DMS153 treated with DMSO at 0.1 percent for 48 hours (cell line): Measurements from ENCODE around the gene SF3A2.

Source experiments
- DNase-seq: peaks from one replicate; lab custom pipeline; 2025; ENCODE audit not compliant: unreplicated experiment; lab: John Stamatoyannopoulos, UW

SF3A2 gene

DNA sequence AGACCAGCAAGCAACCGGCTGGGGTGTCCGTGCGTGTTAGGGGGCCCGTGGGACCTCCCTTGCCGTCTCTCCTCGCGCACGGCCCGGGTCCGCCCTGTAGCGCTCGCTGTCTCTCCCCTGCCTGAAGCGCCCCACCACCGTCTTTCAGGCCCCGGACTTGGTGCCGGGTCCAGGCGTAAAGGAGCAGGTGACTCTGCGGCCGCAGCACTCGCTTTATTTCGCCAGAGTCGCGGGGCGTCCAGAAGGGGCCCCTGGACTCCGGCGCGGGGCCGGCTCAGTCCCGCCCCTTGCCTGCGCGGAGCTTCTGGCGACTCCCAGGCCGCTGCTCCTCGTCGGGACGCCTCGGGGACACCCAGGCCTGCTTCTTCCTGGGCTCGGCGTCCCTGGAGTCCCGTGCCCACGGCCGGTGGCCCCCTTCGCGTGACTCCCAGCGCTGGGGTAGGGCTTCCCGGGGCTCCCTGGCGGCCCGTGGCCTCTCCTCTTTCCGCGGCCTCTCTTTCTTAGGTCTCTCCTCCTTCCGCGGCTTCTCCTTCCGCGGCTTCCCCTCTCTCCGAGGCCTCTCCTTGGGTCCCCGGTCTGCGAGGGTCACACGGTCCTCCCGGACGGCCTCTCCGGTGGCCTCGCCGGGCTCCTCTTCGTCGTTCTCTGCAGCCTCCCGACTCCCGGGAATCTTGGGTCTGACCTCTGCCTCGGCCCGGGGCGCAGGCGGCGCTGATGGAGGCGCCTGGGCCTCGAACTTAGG is 15.6 kb downstream of the SF3A2 start:
- DNase-seq = no peak

DNA sequence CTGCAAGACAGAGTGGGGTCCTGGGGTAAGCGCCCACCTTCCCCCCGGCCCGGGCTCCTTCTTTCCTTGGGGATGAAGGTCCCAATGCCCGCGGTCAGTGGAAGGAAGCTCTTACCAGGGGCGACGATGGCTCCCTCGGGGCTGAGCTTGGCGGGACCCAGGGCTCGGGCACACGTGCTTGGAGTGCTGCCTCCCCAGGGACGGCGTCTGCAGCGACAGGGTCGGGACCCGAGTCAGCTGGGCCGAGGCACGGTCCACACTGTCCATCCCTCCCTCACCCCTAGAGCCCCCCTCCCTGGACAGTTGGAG is 16.1 kb downstream of the SF3A2 start:
- DNase-seq = no peak

DNA sequence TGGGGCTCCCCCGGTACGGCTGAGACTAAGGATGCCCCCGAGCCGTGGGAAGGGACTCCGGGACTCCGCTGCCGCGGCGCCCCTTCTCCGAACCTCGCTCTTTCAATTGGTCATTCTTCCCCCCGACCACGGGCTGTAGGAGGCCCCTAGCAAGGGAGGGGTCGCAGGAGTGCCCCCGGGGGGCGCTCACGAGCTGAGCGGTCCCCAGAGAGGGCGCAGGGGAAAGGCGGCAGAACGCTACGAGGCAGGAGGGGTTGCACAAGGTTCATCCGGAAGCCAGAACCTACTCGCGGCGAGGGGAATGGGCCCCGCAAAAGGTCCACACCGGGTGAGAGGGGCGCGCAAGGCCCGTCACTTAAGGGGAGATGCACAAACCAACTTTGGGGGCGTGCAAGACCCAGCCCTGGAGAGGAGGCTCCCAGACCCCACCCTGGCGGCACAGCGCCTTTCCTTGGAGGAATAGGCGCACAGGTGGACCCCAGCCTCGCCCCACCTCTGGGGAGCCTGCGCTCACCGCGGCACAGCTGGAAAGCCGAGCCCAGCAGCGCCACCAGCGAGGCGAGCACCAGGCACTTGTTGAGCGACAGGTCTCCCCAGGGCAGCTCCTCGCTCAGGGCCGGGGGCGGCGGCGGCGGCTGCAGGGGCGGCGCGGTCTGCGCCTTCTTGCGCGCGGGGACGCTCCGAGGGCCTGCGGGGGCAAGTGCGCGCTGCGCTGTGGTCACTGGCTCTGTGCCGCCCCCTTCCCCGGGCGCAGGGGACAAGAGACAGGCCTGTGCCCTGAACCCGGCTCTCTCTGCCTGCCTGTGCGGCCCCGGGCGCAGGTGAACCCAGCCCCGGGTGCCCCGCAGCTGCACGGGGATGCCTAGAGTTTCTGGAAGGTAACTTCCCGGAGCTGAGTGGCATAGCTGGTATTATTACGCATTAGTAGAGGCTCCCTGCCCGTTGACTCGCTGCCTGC is 16.8 kb downstream of the SF3A2 start:
- DNase-seq = no peak

DNA sequence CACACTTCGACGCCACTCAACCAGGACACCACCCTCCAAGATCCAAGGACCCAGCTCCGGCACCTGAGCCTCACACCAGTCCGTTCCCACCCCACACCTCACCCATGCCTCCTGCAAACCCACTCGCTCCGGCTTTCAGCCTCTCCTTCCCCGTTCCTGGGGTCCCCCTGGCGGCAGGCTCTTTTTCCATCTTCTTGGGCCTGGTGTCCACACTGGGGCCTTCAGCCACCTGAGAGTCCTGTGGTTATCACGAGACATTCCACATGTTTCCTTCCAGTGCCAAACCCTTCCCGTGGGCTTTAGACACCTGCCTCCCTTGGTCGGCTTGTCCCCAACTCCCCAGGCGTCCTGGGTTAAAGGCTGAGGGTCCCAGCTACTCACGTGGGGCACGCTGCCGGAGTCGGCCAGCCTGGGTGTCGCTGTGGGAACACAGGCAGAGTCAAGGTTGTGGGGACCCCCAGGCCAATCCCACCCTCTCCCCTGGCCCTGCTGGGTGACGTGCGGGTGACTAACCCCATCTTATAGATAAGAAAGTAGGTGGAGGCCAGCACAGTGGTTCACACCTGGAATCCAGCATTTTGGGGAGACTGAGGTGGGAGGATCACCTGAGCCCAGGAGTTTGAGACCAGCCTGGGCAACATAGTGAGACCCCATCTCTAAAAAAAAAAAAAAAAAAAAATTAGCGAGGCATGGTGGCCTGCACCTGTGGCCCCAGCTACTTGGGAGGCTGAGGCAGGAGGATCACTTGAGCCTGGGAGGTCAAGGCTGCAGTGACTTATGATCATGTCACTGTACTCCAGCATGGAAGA is 17.6 kb downstream of the SF3A2 start:
- DNase-seq = no peak

DNA sequence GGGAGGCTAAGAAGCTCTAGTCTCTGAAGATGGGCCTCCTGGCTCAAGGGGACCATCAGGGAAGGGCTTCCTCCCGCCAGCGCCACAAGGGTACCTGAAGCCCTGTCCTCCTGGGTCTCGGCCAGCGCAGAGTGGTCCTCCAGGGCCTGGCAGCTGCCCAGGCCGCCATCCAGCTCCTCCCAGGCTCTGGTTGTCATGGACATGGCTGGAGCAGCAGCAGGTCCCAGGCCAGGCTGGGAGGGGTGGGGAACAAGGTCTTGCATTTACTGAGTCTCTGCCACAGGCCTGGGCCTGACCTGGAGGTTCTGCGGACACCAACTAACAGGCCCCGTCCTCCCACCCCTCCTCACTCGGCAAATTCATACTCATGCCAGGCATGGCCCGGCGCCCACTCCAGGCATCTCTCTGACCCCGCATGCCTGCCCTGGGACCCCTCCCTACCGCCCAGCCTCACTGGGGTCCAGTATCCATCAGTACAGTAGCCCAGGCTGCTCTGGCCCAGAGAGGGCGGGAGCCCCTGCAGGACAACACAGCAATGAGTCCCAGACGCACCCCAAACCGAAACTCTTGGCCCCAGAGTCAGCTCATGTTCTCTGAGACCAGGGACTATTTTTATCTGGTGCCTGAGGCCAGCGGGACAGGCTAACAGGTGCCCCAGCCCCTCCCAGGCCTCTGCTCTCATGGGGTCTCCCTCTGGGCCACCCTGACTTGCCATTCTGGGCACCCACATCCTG is 18.7 kb downstream of the SF3A2 start:
- DNase-seq = no peak

DNA sequence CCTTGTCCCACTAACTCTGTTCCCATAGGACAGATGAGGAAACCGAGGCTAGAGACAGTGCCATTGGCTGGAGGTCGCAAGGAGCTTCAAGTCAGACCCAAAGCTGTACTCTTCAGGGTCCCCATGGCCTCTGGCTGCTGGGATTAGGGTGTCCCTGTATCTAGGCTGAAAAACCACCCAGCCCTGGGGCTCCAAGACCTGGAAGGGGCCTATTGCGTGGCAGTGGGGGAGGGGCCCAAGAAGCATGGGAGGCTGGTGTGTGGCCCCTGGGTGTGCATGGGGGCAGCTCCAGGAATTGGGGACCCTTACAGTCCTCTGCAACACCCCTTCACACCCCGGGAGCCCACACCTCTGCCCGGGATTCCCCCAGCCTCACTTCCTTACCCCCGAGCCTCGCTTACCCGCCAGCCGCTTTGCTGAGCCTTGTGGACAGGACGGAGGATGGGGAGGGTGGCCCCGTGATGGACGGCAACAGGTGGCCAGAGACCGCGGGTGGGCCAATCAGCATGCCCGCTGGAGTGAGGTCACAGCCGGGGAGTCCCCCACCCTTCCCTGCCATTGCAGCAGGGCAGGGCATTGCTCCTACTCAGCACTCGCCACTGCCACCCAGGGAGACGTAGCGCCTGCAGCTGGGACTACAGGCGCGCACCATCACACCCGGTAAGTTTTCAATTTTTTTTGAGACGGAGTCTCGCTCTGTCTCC is 19.5 kb downstream of the SF3A2 start, which contains the start of gene JSRP1:
Gene JSRP1 (minus strand): TSS at position 436 of the 704 bp plus-strand sequence. CDS start 1,103 bp downstream, outside the sequence.
- no peak for DNase-seq

DNA sequence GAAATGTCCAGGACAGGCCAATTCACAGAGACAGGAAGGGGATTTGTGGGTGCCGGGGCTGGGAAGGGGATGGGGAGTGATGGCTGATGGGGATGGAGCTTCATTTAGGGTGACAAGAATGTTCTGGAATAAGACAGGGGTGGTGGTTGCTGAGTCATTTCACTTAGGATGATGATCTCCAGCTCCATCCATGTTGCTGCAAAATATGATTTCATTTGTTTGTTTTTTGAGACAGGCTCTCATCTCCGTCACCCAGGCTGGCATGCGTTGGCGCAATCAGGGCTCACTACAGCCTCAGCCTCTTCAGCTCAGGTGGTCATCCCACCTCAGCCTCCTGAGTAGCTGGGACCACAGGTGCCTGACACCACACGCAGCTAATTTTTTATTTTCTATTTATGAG is 22.7 kb downstream of the SF3A2 start:
- DNase-seq = no peak

DNA sequence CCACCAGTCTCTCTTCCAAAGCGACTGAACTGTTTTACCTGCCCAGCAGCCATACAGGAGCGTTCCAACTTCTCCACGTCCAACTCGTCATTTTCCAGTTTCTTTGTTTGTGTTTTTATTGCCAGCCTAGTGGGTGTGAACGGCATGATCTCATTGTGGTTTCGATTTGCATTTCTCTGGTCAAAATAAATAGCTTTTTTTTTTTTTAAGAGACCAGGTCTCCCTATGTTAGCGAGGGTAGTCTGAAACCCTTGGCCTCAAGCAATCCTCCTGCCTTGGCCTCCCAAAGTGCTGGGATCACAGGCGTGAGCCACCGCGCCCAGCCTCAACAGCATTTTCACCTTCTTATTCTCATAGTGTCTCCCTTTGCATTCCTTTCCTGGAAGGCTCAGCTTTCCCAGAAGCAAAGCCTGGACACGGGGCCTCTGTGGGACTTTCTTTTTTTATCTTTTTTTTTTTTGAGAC is 23.7 kb downstream of the SF3A2 start:
- no peak for DNase-seq

DNA sequence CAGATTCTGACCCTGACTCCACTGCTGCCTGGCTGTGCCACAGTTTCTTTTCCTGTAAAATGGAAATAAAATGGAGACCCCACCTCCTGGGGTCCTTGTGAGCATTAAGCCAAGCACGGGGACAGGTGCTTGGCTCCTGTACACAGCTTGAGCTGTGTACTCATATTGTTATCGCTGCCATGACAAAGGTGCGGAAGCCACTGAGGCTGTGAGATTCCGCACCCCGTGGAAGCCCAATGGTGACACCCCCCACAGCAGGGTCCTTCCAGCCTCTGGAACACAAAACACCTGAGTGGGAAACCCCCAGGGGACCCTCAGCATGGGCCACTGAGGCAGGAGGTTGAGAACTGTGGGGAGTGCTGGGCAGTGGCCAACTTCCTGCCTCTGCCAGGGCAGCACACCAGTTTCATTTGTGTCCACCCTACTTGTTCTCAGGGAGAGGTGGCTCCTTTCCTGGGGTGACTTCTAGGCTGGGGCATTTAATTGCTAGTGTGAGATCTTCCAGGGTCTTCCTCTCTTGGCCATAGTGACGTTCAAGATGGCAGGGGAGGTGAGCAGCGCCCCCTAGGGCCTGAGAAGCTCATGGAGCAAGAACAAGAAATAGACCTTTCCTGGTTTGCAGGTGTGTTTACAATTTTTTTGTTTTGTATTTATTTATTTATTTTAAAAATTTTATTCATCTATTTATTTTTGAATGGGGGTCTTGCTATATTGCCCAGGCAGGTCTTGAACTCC is 25.0 kb downstream of the SF3A2 start:
- no peak for DNase-seq

DNA sequence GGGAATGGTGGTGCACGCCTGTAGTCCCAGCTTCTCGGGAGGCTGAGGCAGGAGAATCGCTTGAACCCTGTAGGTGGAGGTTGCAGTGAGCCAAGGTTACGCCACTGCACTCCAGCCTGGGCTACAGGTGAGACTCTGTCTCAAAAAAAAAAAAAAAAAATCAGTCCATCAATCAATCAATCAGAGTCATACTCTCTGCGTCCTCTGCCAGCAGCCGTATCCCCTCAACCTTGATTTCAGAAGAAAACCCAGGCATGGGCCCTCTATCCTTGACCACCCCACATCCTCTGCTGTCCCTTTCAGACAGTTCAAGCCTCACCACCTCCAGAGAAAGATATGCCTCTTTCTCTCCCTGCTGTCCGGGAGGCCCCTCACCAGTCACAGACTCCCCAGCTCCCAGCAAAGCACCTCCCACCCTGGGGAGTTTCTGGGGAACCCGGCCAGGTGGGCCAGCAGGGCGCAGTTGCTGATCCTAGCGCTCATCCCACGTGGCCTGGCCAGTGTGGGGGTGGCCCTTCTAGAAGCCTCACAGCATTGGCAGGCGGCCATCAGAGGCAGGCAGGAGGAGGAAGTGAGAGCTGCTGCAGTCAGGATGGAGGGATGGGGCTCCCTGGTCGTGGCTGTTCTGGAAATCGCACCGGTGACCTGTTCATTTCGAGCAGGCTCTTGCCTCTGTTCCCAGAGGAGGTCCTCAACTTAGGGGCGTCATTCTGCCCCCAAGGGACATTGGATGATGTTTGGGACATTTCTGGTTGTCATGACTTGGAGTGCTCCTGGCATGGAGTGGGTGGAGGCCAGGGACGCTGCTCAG is 29.8 kb downstream of the SF3A2 start:
- peak; percentile 39 for DNase-seq

DNA sequence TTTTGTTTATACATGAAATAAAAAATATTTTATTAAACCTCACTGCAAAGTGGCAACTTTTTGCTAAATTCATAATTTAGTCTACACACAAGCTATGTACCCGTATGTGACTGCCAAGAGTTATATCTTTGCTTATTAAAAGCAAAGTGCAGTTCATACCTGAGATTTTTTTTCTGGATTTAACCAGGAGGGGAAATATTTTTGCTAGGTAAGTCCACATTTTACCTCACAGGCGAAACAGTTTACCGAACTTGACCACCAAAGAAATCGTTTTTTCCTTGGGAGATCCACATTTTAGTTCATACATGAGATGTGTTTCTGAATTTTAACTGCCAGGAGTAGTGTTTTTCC is 31.8 kb downstream of the SF3A2 start:
- no peak for DNase-seq

DNA sequence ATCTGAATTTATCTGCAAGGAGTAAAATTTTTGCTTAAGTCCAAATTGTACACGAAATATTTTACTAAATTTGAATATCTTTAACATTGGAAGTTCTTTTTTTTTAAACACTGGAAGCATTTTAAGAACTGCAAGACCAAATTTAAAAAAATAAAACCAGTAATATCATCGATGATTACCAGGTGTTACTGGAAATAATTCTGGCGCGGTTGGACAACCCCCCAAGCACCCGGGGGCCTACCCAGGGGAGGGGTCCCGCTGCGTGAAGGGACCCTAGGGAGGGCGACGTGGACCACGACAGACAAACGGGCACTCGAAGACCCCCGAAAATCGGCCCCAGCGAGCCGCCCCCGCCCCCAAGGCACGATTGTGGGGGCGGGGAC is 32.2 kb downstream of the SF3A2 start:
- DNase-seq = no peak

DNA sequence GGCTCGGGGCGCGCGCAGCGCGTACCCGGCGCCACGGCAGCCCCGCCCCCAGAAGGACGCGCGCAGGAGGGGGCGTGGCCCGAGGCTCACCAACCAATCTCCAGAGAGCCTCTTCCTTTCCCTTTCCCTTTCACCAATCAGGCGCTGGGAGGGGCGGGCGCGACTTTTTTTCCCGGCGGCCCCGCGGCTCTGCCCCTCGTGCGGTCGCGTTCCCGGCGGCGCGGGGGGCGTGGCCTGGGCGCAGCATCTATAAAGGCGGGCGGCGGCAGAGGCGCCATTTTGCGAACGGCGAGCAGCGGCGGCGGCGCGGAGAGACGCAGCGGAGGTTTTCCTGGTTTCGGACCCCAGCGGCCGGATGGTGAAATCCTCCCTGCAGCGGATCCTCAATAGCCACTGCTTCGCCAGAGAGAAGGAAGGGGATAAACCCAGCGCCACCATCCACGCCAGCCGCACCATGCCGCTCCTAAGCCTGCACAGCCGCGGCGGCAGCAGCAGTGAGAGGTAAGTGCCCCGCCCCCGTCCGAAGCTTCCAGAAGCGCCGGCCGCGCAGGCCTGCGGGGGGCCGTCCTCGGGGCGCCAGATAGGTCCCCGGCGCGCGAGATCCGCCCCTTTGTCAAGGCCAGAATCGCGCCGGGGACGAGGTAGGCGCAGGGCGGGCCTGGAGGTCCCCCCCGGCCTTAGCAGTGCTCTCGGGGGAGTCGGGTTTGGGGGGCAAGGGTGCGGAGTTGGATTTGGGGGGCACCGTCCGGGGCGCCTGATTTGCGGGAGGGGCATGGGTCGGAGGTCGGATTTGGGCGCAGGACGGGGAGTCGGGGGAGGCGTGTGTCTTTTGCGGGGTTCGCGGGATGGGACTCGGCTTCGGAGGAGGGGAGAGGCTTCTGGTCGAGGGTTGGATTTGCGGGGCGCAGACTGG is 32.9 kb downstream of the SF3A2 start:
- peak; percentile 62 for DNase-seq

DNA sequence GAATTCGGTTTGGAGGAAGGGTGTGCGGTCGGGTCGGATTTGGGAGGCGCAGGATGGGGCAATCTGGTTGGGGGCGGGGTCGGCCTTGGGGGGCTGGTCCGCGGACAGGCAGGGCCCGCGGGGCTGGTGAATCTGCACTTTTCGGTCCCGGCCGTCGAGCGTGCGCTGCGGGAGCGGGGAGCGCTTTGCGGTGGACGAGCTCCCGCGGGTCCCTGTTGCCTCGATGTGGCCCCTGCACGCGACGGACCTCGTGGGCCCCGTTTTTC is 33.5 kb downstream of the SF3A2 start:
- DNase-seq = no peak

DNA sequence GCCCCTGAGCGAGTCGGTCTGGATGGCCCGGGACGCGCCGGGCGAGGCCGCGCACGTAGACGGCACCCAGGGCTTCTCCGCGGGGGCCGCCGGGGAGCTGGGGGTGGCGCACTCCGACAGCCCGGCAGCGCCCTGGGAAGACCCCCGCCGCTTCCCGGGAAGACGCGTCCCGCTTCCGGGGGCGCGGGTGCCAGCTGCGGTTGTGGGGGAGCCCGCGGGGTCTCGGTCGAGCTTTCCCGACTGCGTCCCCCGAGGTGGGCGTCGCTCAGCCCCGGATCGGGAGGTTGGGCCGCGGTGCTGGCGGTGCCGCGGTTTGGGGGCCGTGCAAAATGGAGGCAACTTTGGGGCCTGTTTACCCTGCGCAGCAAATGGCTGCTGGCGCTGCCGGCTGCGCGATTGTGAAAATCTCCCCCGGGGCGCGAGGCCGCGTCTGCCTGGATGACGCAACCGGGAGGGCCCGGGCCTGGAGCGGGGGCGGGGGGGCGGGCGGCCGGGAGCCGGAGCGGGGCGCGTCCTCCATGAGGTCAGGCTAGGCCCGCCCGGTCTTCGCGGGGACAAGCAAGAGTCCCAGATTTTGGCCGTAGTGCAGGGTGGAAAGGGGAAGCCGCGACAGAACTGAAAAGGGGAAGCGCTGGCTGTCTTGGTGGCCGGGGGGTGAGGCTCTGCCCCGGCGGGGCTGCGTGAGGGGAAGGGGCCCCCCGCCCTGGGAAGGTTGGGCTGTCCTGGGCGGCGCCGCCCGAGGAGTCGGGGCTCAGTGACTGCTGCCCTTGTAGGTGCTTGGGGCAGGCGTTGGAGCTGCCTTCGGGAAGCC is 34.0 kb downstream of the SF3A2 start:
- DNase-seq = no peak

DNA sequence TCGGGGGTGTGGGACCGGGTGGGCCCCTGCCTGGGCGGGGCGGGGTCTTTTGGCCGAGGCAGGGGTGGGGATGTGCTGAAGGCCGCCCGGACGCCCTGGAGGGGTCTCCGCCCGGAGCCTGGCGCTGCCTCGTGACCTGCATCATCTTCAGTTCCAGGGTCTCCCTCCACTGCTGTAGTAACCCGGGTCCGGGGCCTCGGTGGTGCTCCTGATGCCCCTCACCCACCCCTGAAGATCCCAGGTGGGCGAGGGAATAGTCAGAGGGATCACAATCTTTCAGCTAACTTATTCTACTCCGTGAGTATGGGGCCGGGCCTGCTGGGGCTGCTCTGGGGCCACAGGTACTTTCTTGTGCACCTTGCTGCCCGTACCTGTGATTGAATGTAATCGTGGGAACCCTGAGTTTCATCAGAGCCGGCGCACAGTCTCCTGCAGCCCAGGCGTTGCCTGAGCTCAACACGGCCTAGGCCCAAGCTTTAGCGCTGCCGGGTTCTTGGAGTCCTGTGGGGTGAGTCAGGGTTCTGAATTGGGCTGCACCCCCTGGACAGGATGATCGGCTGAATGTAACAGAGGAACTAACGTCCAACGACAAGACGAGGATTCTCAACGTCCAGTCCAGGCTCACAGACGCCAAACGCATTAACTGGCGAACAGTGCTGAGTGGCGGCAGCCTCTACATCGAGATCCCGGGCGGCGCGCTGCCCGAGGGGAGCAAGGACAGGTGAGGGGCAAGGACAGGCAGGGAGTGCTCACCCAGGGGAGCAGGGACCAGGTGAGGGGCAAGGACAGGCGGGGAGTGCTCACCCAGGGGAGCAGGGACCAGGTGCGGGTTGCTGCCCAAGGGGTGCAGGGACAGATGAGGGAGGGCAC is 34.8 kb downstream of the SF3A2 start:
- no peak for DNase-seq
